ENCODE results near the gene CTSG. TPM values are rescaled to one million over a fixed set of nuclear protein-coding genes. Genes with fewer than 3 reads are reported as not detected.

The CTSG gene
- total and polyA plus RNA-seq, 2 experiments from 2014 or later, result not detected

GRCh38 chr14:24609655-24610344 is 33.8 kb upstream of the CTSG start, which contains the start of gene GZMH:
Gene GZMH, minus strand, starts transcription at chr14:24609685. Its CDS starts 72 bp downstream, at chr14:24609613.
- TF ChIP-seq EZH2 (IDR thresholded peaks at IDR 0.05; ENCODE audit: insufficient read depth, poor library complexity, severe bottlenecking) (no peak), EZH2phosphoT487 (IDR thresholded peaks at IDR 0.05; ENCODE audit: insufficient read depth, low read depth) (no peak)
- H3K27me3 ChIP-seq (replicated peaks; ENCODE audit: insufficient read depth), result no peaks in the 10 kb centered on the region
- H4K20me1 ChIP-seq (ENCODE audit: insufficient read depth), result no peaks in the 10 kb centered on the region
- H3K4me2 ChIP-seq (ENCODE audit: unreplicated experiment), result no peak within 1 kb of the TSS
- no peaks in the 10 kb centered on the region for H3K4me1 ChIP-seq (ENCODE audit: insufficient read depth)
- no peaks in the 10 kb centered on the region for H3K79me2 ChIP-seq (ENCODE audit: insufficient read depth)
- no peak within 1 kb of the TSS for H3K4me3 ChIP-seq
- 13 to 19% methylated on average over 2 of the region's 2 CpGs for WGBS, 2 experiments (ENCODE audit: low coverage in 1 of 2, low lambda C conversion rate in 2 of 2, missing lambda C conversion rate in 2 of 2)
- no peak within 1 kb of the TSS for H3K9ac ChIP-seq
- H3K9me2 ChIP-seq (ENCODE audit: insufficient read depth), result no peaks in the 10 kb centered on the region
- no peak for DNase-seq
- in situ Hi-C loops (cut with MboI), result no loop called here
- no peak within 1 kb of the TSS for H3K27ac ChIP-seq
- no peaks in the 10 kb centered on the region for H3F3A ChIP-seq (ENCODE audit: insufficient read depth)
- no peak within 1 kb of the TSS for H2AFZ ChIP-seq
- no peaks in the 10 kb centered on the region for H3K9me3 ChIP-seq (ENCODE audit: low read depth)
- H3K36me3 ChIP-seq (ENCODE audit: low read depth), result no peaks in the 10 kb centered on the region

DNA sequence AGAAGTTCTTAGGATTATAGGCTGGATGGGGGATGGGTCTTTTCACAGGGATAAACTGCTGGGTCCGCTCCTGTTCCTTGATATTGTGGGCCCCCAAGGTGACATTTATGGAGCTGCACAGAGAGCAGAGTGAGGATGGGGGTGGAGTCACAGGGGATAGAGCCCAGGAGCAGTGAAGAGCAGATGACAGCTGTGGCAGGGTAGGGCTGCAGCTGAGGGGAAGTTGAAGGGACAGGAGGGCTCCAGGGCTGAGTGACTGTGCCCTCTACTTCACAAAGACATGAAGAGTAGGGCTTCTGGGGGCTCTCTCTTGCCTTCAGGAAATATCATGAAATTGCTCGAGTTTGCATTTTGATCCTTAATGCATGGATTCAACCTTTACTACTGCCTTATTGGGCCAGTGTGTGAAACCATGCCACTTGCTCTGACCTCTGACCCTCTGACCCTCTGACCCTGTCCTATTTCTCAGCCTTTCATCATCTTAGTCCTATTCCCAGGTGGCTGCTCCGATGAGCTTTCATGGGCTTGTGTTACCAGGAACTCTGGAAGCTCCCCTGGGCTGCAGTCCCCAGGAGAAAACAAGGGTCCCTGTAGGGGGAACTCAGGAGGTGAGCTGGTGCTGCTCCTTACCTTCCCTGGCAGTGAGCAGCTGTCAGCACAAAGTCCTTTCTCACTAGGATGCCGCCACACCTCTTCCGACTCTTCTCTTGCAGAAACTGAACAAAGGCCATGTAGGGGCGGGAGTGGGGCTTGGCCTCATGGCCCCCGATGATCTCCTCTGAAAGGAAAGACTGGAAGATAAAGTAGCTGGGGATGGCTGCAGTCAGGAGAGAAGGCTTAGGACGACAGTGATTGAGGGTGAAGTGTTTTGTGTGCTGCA is 31.8 kb upstream of the CTSG start:
- Histone ChIP-seq H3K9me3 (ENCODE audit: low read depth) (no peaks in the 10 kb centered on the region), H3K27me3 (replicated peaks; ENCODE audit: insufficient read depth) (no peaks in the 10 kb centered on the region), H3K36me3 (ENCODE audit: low read depth) (no peaks in the 10 kb centered on the region), H3F3A (ENCODE audit: insufficient read depth) (no peaks in the 10 kb centered on the region), H3K4me1 (ENCODE audit: insufficient read depth) (no peaks in the 10 kb centered on the region), H3K4me3 (no peak overlapping the region), H2AFZ (no peak overlapping the region), H3K27ac (no peak overlapping the region), H3K4me2 (ENCODE audit: unreplicated experiment) (no peak overlapping the region), H4K20me1 (ENCODE audit: insufficient read depth) (no peaks in the 10 kb centered on the region), H3K9ac (no peak overlapping the region), H3K9me2 (ENCODE audit: insufficient read depth) (no peaks in the 10 kb centered on the region), H3K79me2 (ENCODE audit: insufficient read depth) (no peaks in the 10 kb centered on the region)
- TF ChIP-seq EZH2phosphoT487 (IDR thresholded peaks at IDR 0.05; ENCODE audit: insufficient read depth, low read depth) (no peak), EZH2 (IDR thresholded peaks at IDR 0.05; ENCODE audit: insufficient read depth, poor library complexity, severe bottlenecking) (no peak)
- DNase-seq, result no peak
- 21 to 22% methylated on average over 8 of the region's 8 CpGs for WGBS, 2 experiments (ENCODE audit: low coverage in 1 of 2, low lambda C conversion rate in 2 of 2, missing lambda C conversion rate in 2 of 2)
- in situ Hi-C loops (cut with MboI), result no loop called here

- Histone ChIP-seq H3K27me3 (replicated peaks; ENCODE audit: insufficient read depth) (no peaks in the 10 kb centered on the region), H3K9me3 (ENCODE audit: low read depth) (no peaks in the 10 kb centered on the region), H3K4me3 (no peak overlapping the region), H3K27ac (no peak overlapping the region), H3K9ac (no peak overlapping the region), H3K4me2 (ENCODE audit: unreplicated experiment) (no peak overlapping the region), H3K9me2 (ENCODE audit: insufficient read depth) (no peaks in the 10 kb centered on the region), H2AFZ (no peak overlapping the region), H3K79me2 (ENCODE audit: insufficient read depth) (no peaks in the 10 kb centered on the region), H3K4me1 (ENCODE audit: insufficient read depth) (no peaks in the 10 kb centered on the region), H3F3A (ENCODE audit: insufficient read depth) (no peaks in the 10 kb centered on the region), H3K36me3 (ENCODE audit: low read depth) (no peaks in the 10 kb centered on the region), H4K20me1 (ENCODE audit: insufficient read depth) (no peaks in the 10 kb centered on the region)
- WGBS, 2 experiments (ENCODE audit: low coverage in 1 of 2, low lambda C conversion rate in 2 of 2, missing lambda C conversion rate in 2 of 2), result 11 to 13% methylated on average over 4 of the region's 4 CpGs
- in situ Hi-C loops (cut with MboI), result no loop called here
- no peak for TF ChIP-seq EZH2phosphoT487 (IDR thresholded peaks at IDR 0.05; ENCODE audit: insufficient read depth, low read depth)
- no peak for TF ChIP-seq EZH2 (IDR thresholded peaks at IDR 0.05; ENCODE audit: insufficient read depth, poor library complexity, severe bottlenecking)
- no peak for DNase-seq
Observed at GRCh38 chr14:24607081-24607480, 31.0 kb upstream of the CTSG start.

DNA sequence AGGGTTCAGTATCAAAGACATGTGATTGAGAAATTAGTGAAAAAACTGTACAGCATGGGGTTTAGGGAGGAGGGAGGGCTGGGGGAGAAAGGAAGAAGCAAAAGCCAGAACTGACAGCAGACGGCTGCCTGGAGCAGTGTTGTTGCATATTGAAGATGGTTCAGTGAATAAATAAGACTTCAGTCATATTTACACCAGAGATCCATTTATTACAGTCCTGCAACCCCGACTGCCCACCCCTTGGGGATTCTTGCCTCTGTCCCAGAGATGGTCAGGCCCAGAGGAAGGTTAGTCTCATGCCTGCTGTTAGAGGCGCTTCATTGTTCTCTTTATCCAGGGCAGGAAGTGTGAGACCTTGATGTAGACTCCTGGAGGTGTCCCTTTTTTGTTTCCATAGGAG is 30.2 kb upstream of the CTSG start:
- no peaks in the 10 kb centered on the region for H3F3A ChIP-seq (ENCODE audit: insufficient read depth)
- no peaks in the 10 kb centered on the region for H3K79me2 ChIP-seq (ENCODE audit: insufficient read depth)
- no peaks in the 10 kb centered on the region for H3K9me3 ChIP-seq (ENCODE audit: low read depth)
- H3K27me3 ChIP-seq (replicated peaks; ENCODE audit: insufficient read depth), result no peaks in the 10 kb centered on the region
- no peaks in the 10 kb centered on the region for H3K9me2 ChIP-seq (ENCODE audit: insufficient read depth)
- no peaks in the 10 kb centered on the region for H3K36me3 ChIP-seq (ENCODE audit: low read depth)
- H3K4me3 ChIP-seq, result no peak overlapping the region
- no peak overlapping the region for H3K9ac ChIP-seq
- no peak for DNase-seq
- H3K4me1 ChIP-seq (ENCODE audit: insufficient read depth), result no peaks in the 10 kb centered on the region
- no peak overlapping the region for H3K4me2 ChIP-seq (ENCODE audit: unreplicated experiment)
- in situ Hi-C loops (cut with MboI), result no loop called here
- H2AFZ ChIP-seq, result no peak overlapping the region
- 2 to 10% methylated on average over 3 of the region's 3 CpGs for WGBS, 2 experiments (ENCODE audit: low coverage in 1 of 2, low lambda C conversion rate in 2 of 2, missing lambda C conversion rate in 2 of 2)
- H4K20me1 ChIP-seq (ENCODE audit: insufficient read depth), result no peaks in the 10 kb centered on the region
- no peak overlapping the region for H3K27ac ChIP-seq
- no peak for TF ChIP-seq EZH2phosphoT487 (IDR thresholded peaks at IDR 0.05; ENCODE audit: insufficient read depth, low read depth)
- TF ChIP-seq EZH2 (IDR thresholded peaks at IDR 0.05; ENCODE audit: insufficient read depth, poor library complexity, severe bottlenecking), result no peak

All from GM23248 (cell line).